ENCODE results near the gene ELMO3. TPM values are rescaled to one million over a fixed set of nuclear protein-coding genes. Genes with fewer than 3 reads are reported as not detected.

The ELMO3 gene
- total RNA-seq, 1 donor from 2014 or later, result 0.80 TPM

- H3K4me1 ChIP-seq, result peaks cover 42% of the 10 kb centered on the region
- TF ChIP-seq CTCF (IDR thresholded peaks at IDR 0.05; ENCODE audit: borderline replicate concordance), result no peak
These were observed 15.7 kb upstream of the ELMO3 start for GRCh38 chr16:67183284-67183626.

GRCh38 chr16:67183627-67184452, 15.1 kb upstream of the ELMO3 start, which contains the start of gene MATCAP1:
MATCAP1 (minus strand) TSS chr16:67183963; CDS start chr16:67180610, 3,353 bp downstream.
- no peaks in the 10 kb centered on the region for H3K9me3 ChIP-seq (replicated peaks)
- H3K36me3 ChIP-seq, result no peaks in the 10 kb centered on the region
- peak within 1 kb of the TSS; percentile 75 for H3K4me3 ChIP-seq
- intact Hi-C loops (cut with micrococcal nuclease), result no loop called here
- TF ChIP-seq CTCF (IDR thresholded peaks at IDR 0.05; ENCODE audit: borderline replicate concordance), result no peak
- no peaks in the 10 kb centered on the region for H3K27me3 ChIP-seq (ENCODE audit: low read depth)
- peaks cover 36% of the 10 kb centered on the region for H3K4me1 ChIP-seq
- peak within 1 kb of the TSS; percentile 97 for H3K27ac ChIP-seq (replicated peaks)
- DNase-seq, result peak; percentile 93

More at GRCh38 chr16:67183284-67183626, 15.7 kb upstream of the ELMO3 start:
- Histone ChIP-seq H3K27ac (replicated peaks) (peak overlapping the region; percentile 97), H3K9me3 (replicated peaks) (no peaks in the 10 kb centered on the region), H3K27me3 (ENCODE audit: low read depth) (no peaks in the 10 kb centered on the region), H3K4me3 (peak overlapping the region; percentile 75), H3K36me3 (no peaks in the 10 kb centered on the region)
- intact Hi-C loops (cut with micrococcal nuclease), result no loop called here
- no peak for DNase-seq

- Histone ChIP-seq H3K36me3 (no peaks in the 10 kb centered on the region), H3K4me1 (peaks cover 33% of the 10 kb centered on the region), H3K27ac (replicated peaks) (peak overlapping the region; percentile 97), H3K9me3 (replicated peaks) (no peaks in the 10 kb centered on the region), H3K27me3 (ENCODE audit: low read depth) (no peaks in the 10 kb centered on the region), H3K4me3 (peak overlapping the region; percentile 75)
- intact Hi-C loops (cut with micrococcal nuclease), result no loop called here
- no peak for TF ChIP-seq CTCF (IDR thresholded peaks at IDR 0.05; ENCODE audit: borderline replicate concordance)
- no peak for DNase-seq
These were observed 14.4 kb upstream of the ELMO3 start for GRCh38 chr16:67184453-67184994.

- intact Hi-C loops (cut with micrococcal nuclease), result no loop called here
These were observed 13.8 kb upstream of the ELMO3 start for GRCh38 chr16:67184995-67185650.

More at GRCh38 chr16:67184995-67185650, 13.8 kb upstream of the ELMO3 start:
- TF ChIP-seq CTCF (IDR thresholded peaks at IDR 0.05; ENCODE audit: borderline replicate concordance), result peak; percentile 92
- Histone ChIP-seq H3K4me3 (peak overlapping the region; percentile 75), H3K27ac (replicated peaks) (peak overlapping the region; percentile 97), H3K9me3 (replicated peaks) (no peaks in the 10 kb centered on the region), H3K27me3 (ENCODE audit: low read depth) (no peaks in the 10 kb centered on the region), H3K36me3 (no peaks in the 10 kb centered on the region), H3K4me1 (peaks cover 33% of the 10 kb centered on the region)
- peak; percentile 93 for DNase-seq

All from left ventricle myocardium inferior (tissue), 1 donor.